Neural cell (in vitro differentiated cells): Measurements from ENCODE around the gene AHNAK. TPM values are rescaled to one million over a fixed set of nuclear protein-coding genes. Genes with fewer than 3 reads are reported as not detected.

ENCODE experiments used
- H2AFZ ChIP-seq: fragments of 200-600, 300-800 bp; sonication (generic), shearing (Covaris generic); 2 replicates; pipeline ENCODE4 v1.6.0; 2014; ENCODE audit warnings: low read depth, mild to moderate bottlenecking, antibody characterized with exemption, low read length, moderate library complexity
- H3F3A ChIP-seq: fragments of 200-600 bp; shearing (Covaris generic); 2 replicates; pipeline ENCODE4 v1.6.1; 2016; ENCODE audit warnings: mild to moderate bottlenecking, moderate library complexity, mixed read lengths, antibody characterized with exemption, low read length; ENCODE audit not compliant: insufficient read depth, poor library complexity, severe bottlenecking
- H3K27ac ChIP-seq: fragments of 200-600, 300-800 bp; sonication (generic), shearing (Covaris generic); 2 replicates; pipeline ENCODE4 v1.5.1; 2014; ENCODE audit warnings: mild to moderate bottlenecking, low read length, moderate library complexity
- H3K27me3 ChIP-seq: fragments of 300-800, 200-600 bp; sonication (generic), shearing (Covaris generic); 2 replicates; pipeline ENCODE4 v1.6.0; 2014; ENCODE audit warnings: mild to moderate bottlenecking, low read depth, low read length, moderate library complexity; ENCODE audit not compliant: insufficient read depth
- H3K36me3 ChIP-seq: fragments of 300-800, 200-600 bp; sonication (generic), shearing (Covaris generic); 2 replicates; pipeline ENCODE4 v1.5.1; 2014; ENCODE audit warnings: mild to moderate bottlenecking, antibody characterized with exemption, low read length, moderate library complexity; ENCODE audit not compliant: insufficient read depth
- H3K4me2 ChIP-seq: fragments of 300-800, 200-600 bp; sonication (generic), shearing (Covaris generic); 2 replicates; pipeline ENCODE4 v1.6.0; 2014; ENCODE audit warnings: mild to moderate bottlenecking, low read length
- H3K4me3 ChIP-seq: fragments of 300-800, 200-600 bp; sonication (generic), shearing (Covaris generic); 2 replicates; pipeline ENCODE4 v1.5.1; 2014; ENCODE audit warnings: mild to moderate bottlenecking, low read length, moderate library complexity
- H3K79me2 ChIP-seq: fragments of 200-600 bp; shearing (Covaris generic); replicated peaks from 2 replicates; pipeline ENCODE4 v1.6.0; 2014; ENCODE audit warnings: mild to moderate bottlenecking, low read length, moderate library complexity; ENCODE audit not compliant: insufficient read depth
- H3K9ac ChIP-seq: fragments of 300-800, 200-600 bp; sonication (generic), shearing (Covaris generic); 2 replicates; pipeline ENCODE4 v1.6.1; 2016; ENCODE audit warnings: mild to moderate bottlenecking, low read length, mixed read lengths
- H3K9me2 ChIP-seq: fragments of 200-600 bp; shearing (Covaris generic); 2 replicates; pipeline ENCODE4 v1.6.1; 2016; ENCODE audit warnings: mild to moderate bottlenecking, low read length, mixed read lengths; ENCODE audit not compliant: insufficient read depth
- H3K9me3 ChIP-seq: fragments of 200-600, 300-800 bp; sonication (generic), shearing (Covaris generic); 2 replicates; pipeline ENCODE4 v1.6.1; 2016; ENCODE audit warnings: mild to moderate bottlenecking, mixed run types, low read length, moderate library complexity, mixed read lengths
- H4K20me1 ChIP-seq: fragments of 200-600 bp; shearing (Covaris generic); 2 replicates; pipeline ENCODE4 v1.6.1; 2016; ENCODE audit warnings: mild to moderate bottlenecking, mixed run types; ENCODE audit not compliant: insufficient read depth
- CTCF ChIP-seq: fragments of 450-650 bp; IDR thresholded peaks from 2 replicates; pipeline ENCODE4 v1.5.1; 2014; ENCODE audit warnings: antibody characterized with exemption, mild to moderate bottlenecking, moderate library complexity; ENCODE audit not compliant: poor library complexity, severe bottlenecking
- EP300 ChIP-seq: fragments of 450-650 bp; conservative IDR thresholded peaks from 2 replicates; pipeline ENCODE4 v1.6.1; 2014; ENCODE audit warnings: antibody characterized with exemption, mild to moderate bottlenecking, moderate library complexity; ENCODE audit not compliant: poor library complexity, severe bottlenecking
- EZH2 ChIP-seq: fragments of 200-600, 300-800 bp; shearing (Covaris generic), sonication (generic); IDR thresholded peaks from 2 replicates; pipeline ENCODE4 v1.6.1; 2014; ENCODE audit warnings: antibody characterized with exemption, low read length, borderline replicate concordance, mild to moderate bottlenecking; ENCODE audit not compliant: insufficient read depth, poor library complexity, severe bottlenecking
- MXI1 ChIP-seq: fragments of 450-650 bp; conservative IDR thresholded peaks from 2 replicates; pipeline ENCODE4 v1.6.1; 2014; ENCODE audit warnings: antibody characterized with exemption, mild to moderate bottlenecking; ENCODE audit not compliant: poor library complexity, severe bottlenecking
- POLR2AphosphoS5 ChIP-seq: IDR thresholded peaks from 2 replicates; pipeline ENCODE4 v1.6.1; 2012
- RAD21 ChIP-seq: fragments of 450-650 bp; conservative IDR thresholded peaks from 2 replicates; pipeline ENCODE4 v1.6.1; 2014; ENCODE audit warnings: antibody characterized with exemption, mild to moderate bottlenecking, moderate library complexity
- SMC3 ChIP-seq: fragments of 450-650 bp; conservative IDR thresholded peaks from 2 replicates; pipeline ENCODE4 v1.6.1; 2014; ENCODE audit warnings: antibody characterized with exemption, mild to moderate bottlenecking, moderate library complexity; ENCODE audit not compliant: poor library complexity
- TAF1 ChIP-seq: IDR thresholded peaks from 2 replicates; pipeline ENCODE4 v1.6.1; 2012; ENCODE audit warnings: low read depth
- polyA plus RNA-seq: library from polyadenylated mRNA; depleted of rRNA; stranded (reverse); fragments of >200 nt; gene quantifications from 2 replicates; pipeline ENCODE4 v1.2.3, GENCODE V29; 2014
- TF ChIP-seq, protein P1 (sequence below): IDR thresholded peaks from 2 replicates; pipeline ENCODE4 v1.6.1; 2012; ENCODE audit warnings: borderline replicate concordance

Gene AHNAK
- polyA plus RNA-seq, 1 donor from 2014 or later: 0.11 TPM

GRCh38 chr11:62398011-62398994 is 148.3 kb downstream of the AHNAK start:
- Histone ChIP-seq H3F3A (peaks cover 4% of the 10 kb centered on the region), H3K9ac (no peak overlapping the region), H3K79me2 (no peaks in the 10 kb centered on the region), H3K27ac (no peak overlapping the region), H3K36me3 (no peaks in the 10 kb centered on the region), H3K27me3 (no peaks in the 10 kb centered on the region), H3K9me3 (no peaks in the 10 kb centered on the region), H3K4me3 (no peak overlapping the region), H3K4me2 (no peak overlapping the region), H3K9me2 (no peaks in the 10 kb centered on the region), H4K20me1 (no peaks in the 10 kb centered on the region), H2AFZ (no peak overlapping the region)
- TF ChIP-seq RAD21 (no peak), EZH2 (no peak)

DNA sequence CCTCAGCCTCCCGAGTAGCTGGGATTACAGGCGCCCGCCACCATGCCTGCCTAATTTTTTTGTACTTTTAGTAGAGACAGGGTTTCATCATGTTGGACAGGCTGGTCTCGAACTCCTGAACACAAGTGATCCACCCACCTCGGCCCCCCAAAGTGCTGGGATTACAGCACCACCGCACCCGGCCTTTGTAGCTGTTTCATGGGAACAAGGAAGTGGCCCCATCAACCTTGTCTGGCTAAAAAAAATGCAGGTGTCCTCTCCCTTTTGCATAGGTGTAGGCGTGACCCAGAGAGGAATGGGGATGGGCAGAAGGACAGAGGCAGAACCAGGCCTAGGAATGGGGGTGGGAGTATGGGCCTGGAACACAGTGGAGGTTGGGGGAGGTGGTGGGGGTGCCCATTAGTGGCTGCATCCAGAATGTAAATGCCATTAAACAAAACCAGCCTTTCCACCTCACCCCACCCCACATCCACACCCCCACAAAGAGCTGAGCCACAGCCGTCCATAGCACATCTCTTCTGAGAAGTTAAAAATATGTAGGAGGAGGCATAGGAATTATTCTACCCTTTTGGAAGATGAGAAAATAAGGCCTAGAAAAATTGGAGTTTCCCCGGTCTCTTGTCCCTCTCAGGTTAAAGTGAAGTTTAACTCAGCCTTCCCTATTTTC is 150.6 kb downstream of the AHNAK start:
- peaks cover 4% of the 10 kb centered on the region for H3F3A ChIP-seq
- H3K9me2 ChIP-seq: no peaks in the 10 kb centered on the region
- H3K27ac ChIP-seq: no peak overlapping the region
- no peaks in the 10 kb centered on the region for H3K79me2 ChIP-seq
- H3K4me2 ChIP-seq: no peak overlapping the region
- H3K36me3 ChIP-seq: no peaks in the 10 kb centered on the region
- no peaks in the 10 kb centered on the region for H3K27me3 ChIP-seq
- H3K9ac ChIP-seq: no peak overlapping the region
- H3K4me3 ChIP-seq: no peak overlapping the region
- no peak overlapping the region for H2AFZ ChIP-seq
- no peaks in the 10 kb centered on the region for H4K20me1 ChIP-seq
- TF ChIP-seq CTCF: no peak
- TF ChIP-seq, protein P1, sequence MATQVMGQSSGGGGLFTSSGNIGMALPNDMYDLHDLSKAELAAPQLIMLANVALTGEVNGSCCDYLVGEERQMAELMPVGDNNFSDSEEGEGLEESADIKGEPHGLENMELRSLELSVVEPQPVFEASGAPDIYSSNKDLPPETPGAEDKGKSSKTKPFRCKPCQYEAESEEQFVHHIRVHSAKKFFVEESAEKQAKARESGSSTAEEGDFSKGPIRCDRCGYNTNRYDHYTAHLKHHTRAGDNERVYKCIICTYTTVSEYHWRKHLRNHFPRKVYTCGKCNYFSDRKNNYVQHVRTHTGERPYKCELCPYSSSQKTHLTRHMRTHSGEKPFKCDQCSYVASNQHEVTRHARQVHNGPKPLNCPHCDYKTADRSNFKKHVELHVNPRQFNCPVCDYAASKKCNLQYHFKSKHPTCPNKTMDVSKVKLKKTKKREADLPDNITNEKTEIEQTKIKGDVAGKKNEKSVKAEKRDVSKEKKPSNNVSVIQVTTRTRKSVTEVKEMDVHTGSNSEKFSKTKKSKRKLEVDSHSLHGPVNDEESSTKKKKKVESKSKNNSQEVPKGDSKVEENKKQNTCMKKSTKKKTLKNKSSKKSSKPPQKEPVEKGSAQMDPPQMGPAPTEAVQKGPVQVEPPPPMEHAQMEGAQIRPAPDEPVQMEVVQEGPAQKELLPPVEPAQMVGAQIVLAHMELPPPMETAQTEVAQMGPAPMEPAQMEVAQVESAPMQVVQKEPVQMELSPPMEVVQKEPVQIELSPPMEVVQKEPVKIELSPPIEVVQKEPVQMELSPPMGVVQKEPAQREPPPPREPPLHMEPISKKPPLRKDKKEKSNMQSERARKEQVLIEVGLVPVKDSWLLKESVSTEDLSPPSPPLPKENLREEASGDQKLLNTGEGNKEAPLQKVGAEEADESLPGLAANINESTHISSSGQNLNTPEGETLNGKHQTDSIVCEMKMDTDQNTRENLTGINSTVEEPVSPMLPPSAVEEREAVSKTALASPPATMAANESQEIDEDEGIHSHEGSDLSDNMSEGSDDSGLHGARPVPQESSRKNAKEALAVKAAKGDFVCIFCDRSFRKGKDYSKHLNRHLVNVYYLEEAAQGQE: no peak
- no peak for TF ChIP-seq TAF1
- no peak for TF ChIP-seq POLR2AphosphoS5
- no peak for TF ChIP-seq SMC3
- TF ChIP-seq MXI1: no peak
- no peak for TF ChIP-seq EZH2
- TF ChIP-seq RAD21: no peak
- no peak for TF ChIP-seq EP300
- H3K9me3 ChIP-seq: no peaks in the 10 kb centered on the region
